GM04504 (cell line): ENCODE results near the gene CDKN1A.

Source experiments
- DNase-seq: peaks from one replicate; pipeline ENCODE4 v3.0.0-alpha.2; 2012; ENCODE audit warnings: low read depth

The CDKN1A gene

GRCh38 chr6:36677059-36677749 is 1.3 kb upstream of the CDKN1A start:
- no peak for DNase-seq

- no peak for DNase-seq
Measured at GRCh38 chr6:36677753-36678487, 594 bp upstream of the CDKN1A start.

- no peak for DNase-seq
Measured at GRCh38 chr6:36679043-36679833, 724 bp downstream of the CDKN1A start.

- no peak for DNase-seq
Measured at GRCh38 chr6:36682328-36683144, 4.0 kb downstream of the CDKN1A start.

- DNase-seq = no peak
Measured at GRCh38 chr6:36683145-36683655, 4.7 kb downstream of the CDKN1A start.

- no peak for DNase-seq
Measured at GRCh38 chr6:36683656-36684446, 5.3 kb downstream of the CDKN1A start.

- DNase-seq = no peak
Measured at GRCh38 chr6:36684447-36684812, 5.9 kb downstream of the CDKN1A start.

- DNase-seq = no peak
Measured at GRCh38 chr6:36685166-36685924, 6.8 kb downstream of the CDKN1A start.

GRCh38 chr6:36685926-36686667 is 7.6 kb downstream of the CDKN1A start:
- DNase-seq = no peak

- DNase-seq = no peak
Measured at GRCh38 chr6:36686668-36687513, 8.4 kb downstream of the CDKN1A start.

GRCh38 chr6:36688063-36688738 is 9.7 kb downstream of the CDKN1A start:
- no peak for DNase-seq

- no peak for DNase-seq
Measured at GRCh38 chr6:36688739-36689075, 10.2 kb downstream of the CDKN1A start.

GRCh38 chr6:36691011-36691410 is 12.5 kb downstream of the CDKN1A start:
- no peak for DNase-seq

GRCh38 chr6:36691612-36692011 is 13.1 kb downstream of the CDKN1A start:
- DNase-seq = no peak

- no peak for DNase-seq
Measured at GRCh38 chr6:36692220-36692619, 13.7 kb downstream of the CDKN1A start.

- no peak for DNase-seq
Measured at GRCh38 chr6:36692861-36693702, 14.6 kb downstream of the CDKN1A start.

- DNase-seq = no peak
Measured at GRCh38 chr6:36694616-36695015, 16.1 kb downstream of the CDKN1A start.
